ENCODE results near the gene SARS1.
"Not testable (repeated sequence)": the region's sequence is repeated elsewhere in the genome, so short reads cannot be mapped to it uniquely, and the experiment has no call there.

Gene SARS1

GRCh38 chr1:109193653-109194590, 19.8 kb upstream of the SARS1 start:
- DNase-seq, result no peak

- no peak for DNase-seq
Observed at GRCh38 chr1:109197158-109198042, 16.3 kb upstream of the SARS1 start.

GRCh38 chr1:109198043-109198695, 15.5 kb upstream of the SARS1 start:
- DNase-seq, result no peak

GRCh38 chr1:109198745-109199144, 15.0 kb upstream of the SARS1 start:
- DNase-seq, result no peak

GRCh38 chr1:109199710-109200109, 14.0 kb upstream of the SARS1 start:
- DNase-seq, result no peak

- DNase-seq, result no peak
Observed at GRCh38 chr1:109201123-109201703, 12.5 kb upstream of the SARS1 start.

GRCh38 chr1:109204484-109204883, 9.2 kb upstream of the SARS1 start:
- DNase-seq, result no peak

GRCh38 chr1:109206339-109206738, 7.4 kb upstream of the SARS1 start:
- DNase-seq, result no peak

- DNase-seq, result no peak
Observed at GRCh38 chr1:109207467-109208103, 6.1 kb upstream of the SARS1 start.

- no peak for DNase-seq
Observed at GRCh38 chr1:109208394-109208793, 5.3 kb upstream of the SARS1 start.

- no peak for DNase-seq
Observed at GRCh38 chr1:109208836-109209463, 4.8 kb upstream of the SARS1 start.

- DNase-seq, result no peak
Observed at GRCh38 chr1:109210058-109210457, 3.7 kb upstream of the SARS1 start.

GRCh38 chr1:109213345-109213823, 334 bp upstream of the SARS1 start:
- DNase-seq, result no peak

- no peak for DNase-seq
Observed at GRCh38 chr1:109214695-109215623, 1.2 kb downstream of the SARS1 start.

- no peak for DNase-seq
Observed at GRCh38 chr1:109216662-109217061, 2.9 kb downstream of the SARS1 start.

GRCh38 chr1:109218516-109218915, 4.8 kb downstream of the SARS1 start:
- DNase-seq, result no peak

GRCh38 chr1:109221201-109221600, 7.5 kb downstream of the SARS1 start:
- DNase-seq, result not testable (repeated sequence)

GRCh38 chr1:109225308-109225707, 11.6 kb downstream of the SARS1 start:
- no peak for DNase-seq

GRCh38 chr1:109225711-109226445, 12.2 kb downstream of the SARS1 start:
- DNase-seq, result no peak

- no peak for DNase-seq
Observed at GRCh38 chr1:109228167-109228566, 14.4 kb downstream of the SARS1 start.

Measured in NCI-H1048 (cell line).